ENCODE data around the gene CADPS2.

CADPS2 gene

DNA sequence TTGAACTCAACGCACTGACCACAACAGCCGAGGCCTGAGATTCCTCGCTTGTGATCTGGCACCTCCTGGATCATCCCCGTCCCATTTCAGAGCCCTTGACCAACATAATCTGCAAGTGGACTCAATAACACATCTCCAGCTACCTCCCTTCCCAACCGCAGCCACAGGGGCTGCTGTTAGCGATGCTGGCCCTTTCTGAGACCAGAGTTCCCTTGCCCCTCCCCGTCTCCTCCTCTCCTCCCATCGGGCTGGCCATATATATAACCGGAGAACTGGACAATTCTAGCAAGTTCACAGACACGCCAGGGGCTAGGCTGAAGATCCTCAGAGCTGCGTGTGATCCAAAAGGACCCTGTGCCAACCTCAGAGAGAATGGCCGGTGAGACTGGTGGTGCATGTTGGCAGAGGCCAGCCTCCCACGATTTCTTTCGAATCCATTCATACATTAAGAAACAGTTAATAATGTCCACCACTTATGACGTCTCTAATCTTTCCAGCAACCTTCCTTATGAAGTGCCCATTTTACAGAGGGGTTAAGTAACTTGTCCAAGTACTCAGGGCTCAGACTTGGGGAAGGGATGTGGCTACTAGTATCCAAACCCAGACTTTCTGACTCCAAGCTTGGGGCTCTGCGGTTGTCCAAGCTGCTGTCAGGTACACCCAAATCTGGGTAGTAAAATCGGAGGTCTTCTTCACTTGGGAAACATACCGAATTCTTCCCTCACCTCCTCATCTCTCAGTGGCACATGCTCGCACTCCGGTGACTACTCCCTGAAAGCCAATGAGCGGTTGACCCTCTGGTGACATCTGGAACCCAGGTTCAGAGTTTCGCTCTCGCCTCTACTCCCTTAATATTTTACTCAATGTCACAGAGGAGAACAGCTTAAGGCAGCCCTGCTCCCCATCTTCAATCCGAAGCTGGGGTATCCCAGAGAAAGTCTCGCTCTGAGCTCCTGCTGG is 570.5 kb downstream of the CADPS2 start:
- Histone ChIP-seq H3F3A (ENCODE audit: insufficient read depth, low read length) (no peaks in the 10 kb centered on the region), H3K27me3 (ENCODE audit: insufficient read depth, low read length) (0 out of 2 replicates have a peak, but pooled peaks cover 2% of the 10 kb centered on the region), H4K20me1 (ENCODE audit: insufficient read depth, low read length) (no peaks in the 10 kb centered on the region), H3K36me3 (ENCODE audit: insufficient read depth, low read length) (no peaks in the 10 kb centered on the region), H3K79me2 (ENCODE audit: insufficient read depth, low read length) (no peaks in the 10 kb centered on the region), H3K4me2 (ENCODE audit: low read length) (no peak overlapping the region), H3K9ac (ENCODE audit: low read length) (no peak overlapping the region), H3K4me1 (ENCODE audit: insufficient read depth, low read length, severe bottlenecking) (no peaks in the 10 kb centered on the region), H2AFZ (ENCODE audit: low read length) (no peak overlapping the region), H3K4me3 (ENCODE audit: low read depth, low read length, poor library complexity, severe bottlenecking) (no peak overlapping the region), H3K9me3 (ENCODE audit: low read length) (no peaks in the 10 kb centered on the region), H3K9me2 (ENCODE audit: low read depth, low read length) (no peaks in the 10 kb centered on the region), H3K27ac (ENCODE audit: low read depth, low read length, poor library complexity, severe bottlenecking) (no peak overlapping the region)
- no peak for TF ChIP-seq CTCF (IDR thresholded peaks at IDR 0.05; ENCODE audit: low read length)
- no peak for TF ChIP-seq EZH2 (IDR thresholded peaks at IDR 0.05; ENCODE audit: borderline replicate concordance, low read length)

GRCh38 chr7:122314284-122314683 is 572.0 kb downstream of the CADPS2 start:
- no peaks in the 10 kb centered on the region for H3F3A ChIP-seq (ENCODE audit: insufficient read depth, low read length)
- H3K4me2 ChIP-seq (ENCODE audit: low read length): no peak overlapping the region
- H3K4me1 ChIP-seq (ENCODE audit: insufficient read depth, low read length, severe bottlenecking): no peaks in the 10 kb centered on the region
- 0 out of 2 replicates have a peak, but pooled peaks cover 2% of the 10 kb centered on the region for H3K27me3 ChIP-seq (ENCODE audit: insufficient read depth, low read length)
- no peaks in the 10 kb centered on the region for H3K36me3 ChIP-seq (ENCODE audit: insufficient read depth, low read length)
- H4K20me1 ChIP-seq (ENCODE audit: insufficient read depth, low read length): no peaks in the 10 kb centered on the region
- H2AFZ ChIP-seq (ENCODE audit: low read length): no peak overlapping the region
- H3K27ac ChIP-seq (ENCODE audit: low read depth, low read length, poor library complexity, severe bottlenecking): no peak overlapping the region
- no peaks in the 10 kb centered on the region for H3K9me3 ChIP-seq (ENCODE audit: low read length)
- no peak overlapping the region for H3K9ac ChIP-seq (ENCODE audit: low read length)
- H3K79me2 ChIP-seq (ENCODE audit: insufficient read depth, low read length): no peaks in the 10 kb centered on the region
- H3K9me2 ChIP-seq (ENCODE audit: low read depth, low read length): no peaks in the 10 kb centered on the region
- H3K4me3 ChIP-seq (ENCODE audit: low read depth, low read length, poor library complexity, severe bottlenecking): no peak overlapping the region
- TF ChIP-seq EZH2 (IDR thresholded peaks at IDR 0.05; ENCODE audit: borderline replicate concordance, low read length): no peak
- no peak for TF ChIP-seq CTCF (IDR thresholded peaks at IDR 0.05; ENCODE audit: low read length)

GRCh38 chr7:122312789-122313188 is 573.5 kb downstream of the CADPS2 start:
- Histone ChIP-seq H3K9me2 (ENCODE audit: low read depth, low read length) (no peaks in the 10 kb centered on the region), H2AFZ (ENCODE audit: low read length) (no peak overlapping the region), H3K27me3 (ENCODE audit: insufficient read depth, low read length) (no peaks in the 10 kb centered on the region), H3K4me3 (ENCODE audit: low read depth, low read length, poor library complexity, severe bottlenecking) (no peak overlapping the region), H3F3A (ENCODE audit: insufficient read depth, low read length) (no peaks in the 10 kb centered on the region), H3K4me2 (ENCODE audit: low read length) (no peak overlapping the region), H3K27ac (ENCODE audit: low read depth, low read length, poor library complexity, severe bottlenecking) (no peak overlapping the region), H3K36me3 (ENCODE audit: insufficient read depth, low read length) (no peaks in the 10 kb centered on the region), H4K20me1 (ENCODE audit: insufficient read depth, low read length) (no peaks in the 10 kb centered on the region), H3K4me1 (ENCODE audit: insufficient read depth, low read length, severe bottlenecking) (no peaks in the 10 kb centered on the region), H3K9me3 (ENCODE audit: low read length) (no peaks in the 10 kb centered on the region), H3K9ac (ENCODE audit: low read length) (no peak overlapping the region), H3K79me2 (ENCODE audit: insufficient read depth, low read length) (no peaks in the 10 kb centered on the region)
- TF ChIP-seq CTCF (IDR thresholded peaks at IDR 0.05; ENCODE audit: low read length): no peak
- TF ChIP-seq EZH2 (IDR thresholded peaks at IDR 0.05; ENCODE audit: borderline replicate concordance, low read length): no peak
